Body of pancreas (tissue), 4 donors: ENCODE results near the gene CUL4A. TPM values are rescaled to one million over a fixed set of nuclear protein-coding genes. Genes with fewer than 3 reads are reported as not detected.

ENCODE experiments used
- ATAC-seq: fragments of 150-250 bp; one replicate; pipeline ENCODE4 v1.9.1; 2016
- DNase-seq, 4 donors: peaks; one replicate each; pipeline ENCODE4 v3.0.0-alpha.2; 2019
- H3K27ac ChIP-seq, 4 donors: fragments of 200-600 bp; sonication (generic); 1 replicate in 3 of 4; 2 replicates in 1 of 4; pipeline versions ENCODE4 v1.5.1 to v1.6.1; 2016 to 2019; ENCODE audit warnings: mild to moderate bottlenecking in 1 of 4, mixed read lengths in 1 of 4, moderate library complexity in 1 of 4
- H3K27me3 ChIP-seq, 2 donors: fragments of 200-600 bp; sonication (generic); one replicate each; pipeline ENCODE4 v1.6.0; 2016; ENCODE audit warnings: mild to moderate bottlenecking in 1 of 2
- H3K36me3 ChIP-seq, 2 donors: fragments of 200-600 bp; sonication (generic); replicated peaks in 1 of 2; 2 replicates each; pipeline ENCODE4 v1.5.1; 2016; ENCODE audit warnings: low read depth in 2 of 2; ENCODE audit not compliant: insufficient read depth in 1 of 2
- H3K4me1 ChIP-seq: fragments of 200-600 bp; sonication (generic); one replicate; pipeline ENCODE4 v1.6.0; 2016
- H3K4me3 ChIP-seq, 2 donors: fragments of 200-600 bp; sonication (generic); 1 replicate in 1 of 2; 2 replicates in 1 of 2; pipeline ENCODE4 v1.5.1; 2016 to 2019
- H3K9me3 ChIP-seq, 3 donors: fragments of 200-600 bp; sonication (generic); 1 replicate in 2 of 3; 2 replicates in 1 of 3; pipeline ENCODE4 v1.5.1; 2016
- POLR2A ChIP-seq, 3 donors: fragments of 450-650 bp; IDR thresholded peaks; one replicate each; pipeline ENCODE4 v1.6.1; 2016; ENCODE audit warnings: antibody characterized with exemption in 3 of 3, mild to moderate bottlenecking in 2 of 3
- WGBS, 2 donors: methylation state at CpG; one replicate each; pipeline ENCODE4 v1.1.5; 2017; 5-methylcytosine and 5-hydroxymethylcytosine counted together
- intact Hi-C: fragments of 100-400 bp; cut with DNase I; formaldehyde crosslinking; loops from one replicate; pipeline ENCODE4 v1.15.1; 2023
- total RNA-seq, 2 donors: library from RNA; depleted of rRNA; stranded (reverse); fragments of >200 nt; gene quantifications; one replicate each; pipeline ENCODE4 v1.1.0, GENCODE V29; 2016
- TF ChIP-seq, protein P1 (sequence below), 7 experiments: fragments of 450-650 bp in 4 of 7; fragments of 200-600 bp in 3 of 7; sonication (generic) in 3 of 7; IDR thresholded peaks; one replicate each; pipeline ENCODE4 v1.5.1; 2016 to 2019; ENCODE audit warnings: antibody characterized with exemption in 7 of 7

Gene CUL4A
- total RNA-seq, 2 donors from 2014 or later: 44.4 to 62.3 TPM

DNA sequence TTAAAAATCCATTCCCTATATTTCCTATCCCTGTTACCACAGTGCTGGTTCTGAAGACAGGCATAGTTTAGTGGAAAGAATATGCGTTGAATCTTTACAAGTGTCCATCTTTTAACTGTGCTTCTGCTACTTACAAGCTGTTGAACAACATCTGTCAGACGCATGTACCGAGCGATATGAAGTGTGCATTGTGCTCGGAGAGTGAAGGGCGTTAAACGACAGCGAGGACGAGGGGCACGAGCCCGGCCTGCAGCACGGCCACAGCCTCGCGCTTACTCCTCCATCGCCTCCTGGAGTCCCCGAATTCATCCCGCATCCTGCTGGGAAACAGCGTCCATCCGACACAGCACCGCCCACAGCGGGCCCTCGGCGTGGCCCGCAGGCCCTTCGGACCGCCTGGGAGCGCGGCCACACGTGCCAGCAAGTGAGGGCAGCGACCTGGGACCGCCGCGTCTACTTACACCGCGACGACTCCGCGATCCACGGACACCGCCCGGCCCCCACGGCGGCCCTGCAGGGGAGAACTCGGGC is 1.5 kb upstream of the CUL4A start:
- ATAC-seq (peak; percentile 12), DNase-seq (peak; percentile 31 to 48 (median 42))
- H3K27ac ChIP-seq: peak overlapping the region; percentile 95 to 99 (median 98)
- H3K4me3 ChIP-seq: peak overlapping the region; percentile 88
- no peak for TF ChIP-seq POLR2A (IDR thresholded peaks at IDR 0.05)
- TF ChIP-seq, protein P1, sequence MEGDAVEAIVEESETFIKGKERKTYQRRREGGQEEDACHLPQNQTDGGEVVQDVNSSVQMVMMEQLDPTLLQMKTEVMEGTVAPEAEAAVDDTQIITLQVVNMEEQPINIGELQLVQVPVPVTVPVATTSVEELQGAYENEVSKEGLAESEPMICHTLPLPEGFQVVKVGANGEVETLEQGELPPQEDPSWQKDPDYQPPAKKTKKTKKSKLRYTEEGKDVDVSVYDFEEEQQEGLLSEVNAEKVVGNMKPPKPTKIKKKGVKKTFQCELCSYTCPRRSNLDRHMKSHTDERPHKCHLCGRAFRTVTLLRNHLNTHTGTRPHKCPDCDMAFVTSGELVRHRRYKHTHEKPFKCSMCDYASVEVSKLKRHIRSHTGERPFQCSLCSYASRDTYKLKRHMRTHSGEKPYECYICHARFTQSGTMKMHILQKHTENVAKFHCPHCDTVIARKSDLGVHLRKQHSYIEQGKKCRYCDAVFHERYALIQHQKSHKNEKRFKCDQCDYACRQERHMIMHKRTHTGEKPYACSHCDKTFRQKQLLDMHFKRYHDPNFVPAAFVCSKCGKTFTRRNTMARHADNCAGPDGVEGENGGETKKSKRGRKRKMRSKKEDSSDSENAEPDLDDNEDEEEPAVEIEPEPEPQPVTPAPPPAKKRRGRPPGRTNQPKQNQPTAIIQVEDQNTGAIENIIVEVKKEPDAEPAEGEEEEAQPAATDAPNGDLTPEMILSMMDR (IDR thresholded peaks at IDR 0.05): no peak
- intact Hi-C loops: no loop called here
- no peaks in the 10 kb centered on the region for H3K36me3 ChIP-seq
- WGBS, 2 donors: 1% methylated on average over 20 to 44 of the region's 44 CpGs
- H3K9me3 ChIP-seq: no peaks in the 10 kb centered on the region
- H3K27me3 ChIP-seq: no peaks in the 10 kb centered on the region
- H3K4me1 ChIP-seq: peaks cover 60% of the 10 kb centered on the region

DNA sequence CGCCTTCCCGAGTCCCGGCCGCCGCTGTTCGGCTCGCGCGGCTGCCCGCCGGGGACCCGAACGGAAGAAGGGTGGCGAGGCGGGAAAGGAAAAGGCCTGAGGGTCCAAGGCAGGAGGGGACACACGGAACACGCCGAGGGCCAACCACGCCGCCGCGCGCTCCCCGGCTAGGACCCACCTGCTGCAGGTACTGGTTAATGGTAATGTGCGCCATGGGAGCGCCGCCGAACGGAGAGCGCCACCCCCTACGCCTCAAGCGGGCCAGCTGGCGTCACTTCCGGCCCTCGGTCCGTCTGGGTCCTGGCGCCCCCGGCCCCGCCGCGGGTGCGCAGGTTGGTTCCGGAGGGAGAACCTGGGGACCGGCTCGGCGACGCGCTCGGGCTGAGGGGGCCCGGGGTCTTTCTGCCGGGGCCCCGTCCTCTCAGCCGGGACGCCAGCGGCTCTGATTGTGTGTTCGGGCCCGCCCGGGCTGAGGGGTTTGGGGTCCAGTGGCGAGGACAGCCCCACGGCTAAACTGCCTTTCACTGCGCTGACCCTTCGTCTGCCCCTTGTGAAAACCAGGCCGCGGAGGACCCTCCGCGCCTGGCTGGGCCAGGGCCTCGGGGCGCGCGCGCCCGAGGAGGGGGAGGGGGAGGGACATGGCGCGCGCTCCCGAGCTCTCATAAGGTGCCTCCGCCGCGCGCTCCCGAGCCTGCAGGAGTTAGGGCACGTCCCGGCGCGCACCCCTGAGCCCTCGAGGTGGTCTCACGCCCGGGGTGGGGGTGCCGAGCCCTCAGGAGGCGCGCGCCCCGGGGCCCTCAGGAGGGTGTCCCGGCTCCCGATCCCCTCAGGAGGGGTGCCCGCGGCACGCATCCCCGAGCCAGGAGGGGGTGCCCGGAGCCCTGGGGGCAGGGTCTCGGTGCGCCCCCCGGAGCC is 735 bp upstream of the CUL4A start, which contains the start of gene PCID2:
TSS of gene PCID2 (minus strand) at position 249 of the 915 bp plus-strand sequence. CDS start at position 214, 35 bp downstream.
- Histone ChIP-seq H3K4me3 (peak within 1 kb of the TSS; percentile 88), H3K4me1 (peaks cover 60% of the 10 kb centered on the region), H3K27me3 (no peaks in the 10 kb centered on the region), H3K9me3 (no peaks in the 10 kb centered on the region), H3K36me3 (no peaks in the 10 kb centered on the region), H3K27ac (peak within 1 kb of the TSS; percentile 95 to 99 (median 98))
- DNase-seq: peak; percentile 87 to 93 (median 92)
- TF ChIP-seq, protein P1 (IDR thresholded peaks at IDR 0.05): peak in 1 of 7 experiments; percentile 3
- peak; percentile 74 to 86 (median 85) for TF ChIP-seq POLR2A (IDR thresholded peaks at IDR 0.05)
- ATAC-seq: peak; percentile 87
- intact Hi-C loops: no loop called here
- 1 to 5% methylated on average over 4 to 91 of the region's 103 CpGs for WGBS, 2 donors

DNA sequence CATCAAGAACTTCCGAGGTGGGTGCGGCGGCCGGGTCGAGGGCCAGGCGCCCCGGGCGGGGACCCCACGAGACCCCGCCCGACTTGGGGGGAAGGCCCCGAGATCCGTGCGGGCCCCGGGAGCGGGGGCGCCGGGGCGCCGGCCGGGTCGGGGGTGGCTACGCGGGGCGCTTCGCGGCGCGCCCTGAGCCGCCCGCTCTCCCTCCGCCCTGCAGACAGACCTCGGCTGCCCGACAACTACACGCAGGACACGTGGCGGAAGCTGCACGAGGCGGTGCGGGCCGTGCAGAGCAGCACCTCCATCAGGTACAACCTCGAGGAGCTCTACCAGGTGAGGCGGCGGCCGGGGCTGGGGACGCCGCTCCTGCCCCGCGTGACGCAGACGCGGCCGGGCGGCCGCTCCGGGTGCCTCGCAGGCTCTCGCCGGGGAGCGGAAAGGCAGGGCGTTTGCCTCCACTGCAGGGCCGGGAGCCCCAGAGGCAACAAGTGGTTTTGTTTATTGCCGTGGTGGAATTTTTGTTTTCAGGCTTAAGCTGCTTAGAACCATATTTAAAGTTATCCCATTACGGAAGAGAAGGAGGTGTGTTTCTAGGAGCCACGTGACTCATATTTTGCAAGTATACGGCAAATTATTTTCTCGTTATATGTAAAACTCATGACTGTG is 477 bp downstream of the CUL4A start:
- H3K27me3 ChIP-seq: no peaks in the 10 kb centered on the region
- peak; percentile 52 for ATAC-seq
- no peaks in the 10 kb centered on the region for H3K36me3 ChIP-seq
- intact Hi-C loops: no loop called here
- peak; percentile 64 to 72 (median 70) for DNase-seq
- 0 to 1% methylated on average over 9 to 38 of the region's 67 CpGs for WGBS, 2 donors
- no peaks in the 10 kb centered on the region for H3K9me3 ChIP-seq
- H3K4me1 ChIP-seq: peaks cover 58% of the 10 kb centered on the region
- peak overlapping the region; percentile 71 to 99 (median 96) for H3K27ac ChIP-seq
- TF ChIP-seq, protein P1 (IDR thresholded peaks at IDR 0.05): peak in 2 of 7 experiments; percentile 5 to 8
- peak in 1 of 3 donors; percentile 40 for TF ChIP-seq POLR2A (IDR thresholded peaks at IDR 0.05)
- peak overlapping the region in 1 of 2 donors; percentile 23 for H3K4me3 ChIP-seq

DNA sequence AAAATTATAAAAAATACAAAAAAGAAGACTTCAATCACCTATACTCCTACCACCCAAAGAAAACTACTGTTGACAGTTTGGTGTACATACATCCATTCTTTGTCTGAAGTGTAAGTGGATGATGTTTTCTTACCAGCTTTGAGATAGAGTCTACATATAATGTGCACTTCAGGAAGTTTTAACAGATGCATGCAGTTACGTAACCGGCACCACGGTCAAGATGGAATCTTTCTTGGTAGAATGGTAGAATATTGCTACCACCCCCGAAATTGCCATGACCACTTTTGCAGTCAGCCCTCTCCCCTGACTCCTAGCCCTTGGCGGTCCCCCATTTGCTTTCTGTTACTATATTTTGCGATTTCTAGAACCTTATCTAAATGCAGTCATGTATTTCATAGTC is 1.4 kb downstream of the CUL4A start:
- 70 to 87% methylated on average over 6 of the region's 6 CpGs for WGBS, 2 donors
- Histone ChIP-seq H3K4me1 (peaks cover 58% of the 10 kb centered on the region), H3K27me3 (no peaks in the 10 kb centered on the region), H3K4me3 (no peak overlapping the region), H3K9me3 (no peaks in the 10 kb centered on the region), H3K27ac (no peak overlapping the region), H3K36me3 (no peaks in the 10 kb centered on the region)
- intact Hi-C loops: no loop called here
- ATAC-seq (no peak), DNase-seq (no peak)
- TF ChIP-seq, protein P1 (IDR thresholded peaks at IDR 0.05): no peak
- TF ChIP-seq POLR2A (IDR thresholded peaks at IDR 0.05): no peak
